Endometrium (tissue), 2 donors: Measurements from ENCODE around the gene SH3RF1.

ENCODE experiments used
- FAIRE-seq: peaks from 2 replicates; lab custom pipeline; 2012; peaks lifted over from hg19 to GRCh38; lab: Jason Lieb, UNC
- donor health status: control.
- donor health status: control.

Gene SH3RF1

GRCh38 chr4:169163495-169163894 lies 107.3 kb downstream of the SH3RF1 start:
- FAIRE-seq: no peak

GRCh38 chr4:169160825-169161224 lies 109.9 kb downstream of the SH3RF1 start:
- FAIRE-seq: peak; percentile 81

- FAIRE-seq: no peak
These were observed 111.1 kb downstream of the SH3RF1 start for GRCh38 chr4:169159624-169160171.

- no peak for FAIRE-seq
These were observed 111.9 kb downstream of the SH3RF1 start for GRCh38 chr4:169158861-169159260.

GRCh38 chr4:169158046-169158445 lies 112.7 kb downstream of the SH3RF1 start:
- no peak for FAIRE-seq

- FAIRE-seq: no peak
These were observed 114.4 kb downstream of the SH3RF1 start for GRCh38 chr4:169156392-169156791.

- FAIRE-seq: no peak
These were observed 116.6 kb downstream of the SH3RF1 start for GRCh38 chr4:169154121-169154520.

GRCh38 chr4:169153481-169154087 lies 117.2 kb downstream of the SH3RF1 start:
- FAIRE-seq: no peak

GRCh38 chr4:169152899-169153298 lies 117.9 kb downstream of the SH3RF1 start:
- no peak for FAIRE-seq

- FAIRE-seq: no peak
These were observed 118.7 kb downstream of the SH3RF1 start for GRCh38 chr4:169152098-169152497.

- FAIRE-seq: peak; percentile 43
These were observed 119.1 kb downstream of the SH3RF1 start for GRCh38 chr4:169151671-169152070.

GRCh38 chr4:169150806-169151205 lies 120.0 kb downstream of the SH3RF1 start:
- no peak for FAIRE-seq

- no peak for FAIRE-seq
These were observed 121.9 kb downstream of the SH3RF1 start for GRCh38 chr4:169148885-169149284.

GRCh38 chr4:169147191-169147590 lies 123.6 kb downstream of the SH3RF1 start:
- no peak for FAIRE-seq

GRCh38 chr4:169144061-169144600 lies 126.6 kb downstream of the SH3RF1 start:
- FAIRE-seq: no peak

- no peak for FAIRE-seq
These were observed 127.4 kb downstream of the SH3RF1 start for GRCh38 chr4:169143335-169143734.

GRCh38 chr4:169142906-169143305 lies 127.8 kb downstream of the SH3RF1 start:
- no peak for FAIRE-seq

- FAIRE-seq: peak; percentile 45
These were observed 128.4 kb downstream of the SH3RF1 start for GRCh38 chr4:169142391-169142790.

- FAIRE-seq: no peak
These were observed 131.7 kb downstream of the SH3RF1 start for GRCh38 chr4:169139021-169139420.

GRCh38 chr4:169137558-169137920 lies 133.2 kb downstream of the SH3RF1 start:
- FAIRE-seq: no peak

GRCh38 chr4:169136796-169137557 lies 133.8 kb downstream of the SH3RF1 start:
- FAIRE-seq: no peak

- no peak for FAIRE-seq
These were observed 134.4 kb downstream of the SH3RF1 start for GRCh38 chr4:169136330-169136729.

GRCh38 chr4:169135776-169136175 lies 135.0 kb downstream of the SH3RF1 start:
- FAIRE-seq: no peak
